ENCODE measurements around the gene MTREX. TPM values are rescaled to one million over a fixed set of nuclear protein-coding genes. Genes with fewer than 3 reads are reported as not detected.
A peak's percentile ranks its signal among the peaks of the same experiment; 100 is the strongest.

MTREX gene
- total RNA-seq, 1 donor = 73.8 TPM

GRCh38 chr5:55402199-55402598 lies 94.4 kb downstream of the MTREX start:
- DNase-seq (ENCODE audit: insufficient read length, low spot score, missing footprints) = no peak
- Histone ChIP-seq H3K79me2 (ENCODE audit: insufficient read depth, low read length) (no peaks in the 10 kb centered on the region), H3K36me3 (ENCODE audit: insufficient read depth, low read length) (peaks cover 34% of the 10 kb centered on the region), H3K9me3 (ENCODE audit: low read depth, low read length) (no peaks in the 10 kb centered on the region), H3K4me2 (ENCODE audit: insufficient read depth, low read length) (no peak overlapping the region), H3K4me3 (ENCODE audit: insufficient read depth, low read length) (no peak overlapping the region), H3K4me1 (ENCODE audit: insufficient read depth, low read length) (no peaks in the 10 kb centered on the region), H3K27ac (ENCODE audit: low read depth, low read length) (no peak overlapping the region), H2AFZ (ENCODE audit: low read length) (no peak overlapping the region), H4K20me1 (ENCODE audit: insufficient read depth, low read length) (no peaks in the 10 kb centered on the region), H3K27me3 (ENCODE audit: insufficient read depth, low read length) (no peaks in the 10 kb centered on the region)
- TF ChIP-seq CTCF (IDR thresholded peaks at IDR 0.05; ENCODE audit: extremely low read depth, low read depth, low read length) = peak; percentile 26

- DNase-seq (ENCODE audit: insufficient read length, low spot score, missing footprints) = no peak
- Histone ChIP-seq H3K27ac (ENCODE audit: low read depth, low read length) (no peak overlapping the region), H4K20me1 (ENCODE audit: insufficient read depth, low read length) (no peaks in the 10 kb centered on the region), H2AFZ (ENCODE audit: low read length) (no peak overlapping the region), H3K79me2 (ENCODE audit: insufficient read depth, low read length) (no peaks in the 10 kb centered on the region), H3K4me1 (ENCODE audit: insufficient read depth, low read length) (no peaks in the 10 kb centered on the region), H3K9me3 (ENCODE audit: low read depth, low read length) (no peaks in the 10 kb centered on the region), H3K36me3 (ENCODE audit: insufficient read depth, low read length) (peaks cover 32% of the 10 kb centered on the region), H3K4me2 (ENCODE audit: insufficient read depth, low read length) (no peak overlapping the region), H3K27me3 (ENCODE audit: insufficient read depth, low read length) (no peaks in the 10 kb centered on the region), H3K4me3 (ENCODE audit: insufficient read depth, low read length) (no peak overlapping the region)
- no peak for TF ChIP-seq CTCF (IDR thresholded peaks at IDR 0.05; ENCODE audit: extremely low read depth, low read depth, low read length)
Measured at GRCh38 chr5:55406292-55406691, 98.5 kb downstream of the MTREX start.

GRCh38 chr5:55407059-55407684 lies 99.4 kb downstream of the MTREX start:
- Histone ChIP-seq H3K36me3 (ENCODE audit: insufficient read depth, low read length) (peaks cover 31% of the 10 kb centered on the region), H3K4me2 (ENCODE audit: insufficient read depth, low read length) (no peak overlapping the region), H3K79me2 (ENCODE audit: insufficient read depth, low read length) (no peaks in the 10 kb centered on the region), H3K4me1 (ENCODE audit: insufficient read depth, low read length) (no peaks in the 10 kb centered on the region), H2AFZ (ENCODE audit: low read length) (no peak overlapping the region), H3K4me3 (ENCODE audit: insufficient read depth, low read length) (no peak overlapping the region), H3K9me3 (ENCODE audit: low read depth, low read length) (no peaks in the 10 kb centered on the region), H4K20me1 (ENCODE audit: insufficient read depth, low read length) (no peaks in the 10 kb centered on the region), H3K27me3 (ENCODE audit: insufficient read depth, low read length) (no peaks in the 10 kb centered on the region), H3K27ac (ENCODE audit: low read depth, low read length) (no peak overlapping the region)
- peak; percentile 79 for TF ChIP-seq CTCF (IDR thresholded peaks at IDR 0.05; ENCODE audit: extremely low read depth, low read depth, low read length)
- DNase-seq (ENCODE audit: insufficient read length, low spot score, missing footprints) = peak; percentile 42

GRCh38 chr5:55407984-55408383 lies 100.2 kb downstream of the MTREX start:
- Histone ChIP-seq H3K4me2 (ENCODE audit: insufficient read depth, low read length) (no peak overlapping the region), H3K9me3 (ENCODE audit: low read depth, low read length) (no peaks in the 10 kb centered on the region), H3K4me1 (ENCODE audit: insufficient read depth, low read length) (no peaks in the 10 kb centered on the region), H3K27me3 (ENCODE audit: insufficient read depth, low read length) (no peaks in the 10 kb centered on the region), H3K4me3 (ENCODE audit: insufficient read depth, low read length) (no peak overlapping the region), H3K36me3 (ENCODE audit: insufficient read depth, low read length) (peaks cover 26% of the 10 kb centered on the region), H2AFZ (ENCODE audit: low read length) (no peak overlapping the region), H3K79me2 (ENCODE audit: insufficient read depth, low read length) (no peaks in the 10 kb centered on the region), H3K27ac (ENCODE audit: low read depth, low read length) (no peak overlapping the region), H4K20me1 (ENCODE audit: insufficient read depth, low read length) (no peaks in the 10 kb centered on the region)
- TF ChIP-seq CTCF (IDR thresholded peaks at IDR 0.05; ENCODE audit: extremely low read depth, low read depth, low read length) = no peak
- no peak for DNase-seq (ENCODE audit: insufficient read length, low spot score, missing footprints)

All from osteoblast (primary cell).